Measurements from ENCODE around the gene IL4R.
"Not testable (repeated sequence)": the region's sequence is repeated elsewhere in the genome, so short reads cannot be mapped to it uniquely, and the experiment has no call there.

IL4R gene

GRCh38 chr16:27288313-27288712 lies 25.5 kb upstream of the IL4R start:
- not testable (repeated sequence) for DNase-seq (ENCODE audit: low spot score)

GRCh38 chr16:27289669-27290068 lies 24.1 kb upstream of the IL4R start:
- no peak for DNase-seq (ENCODE audit: low spot score)

- no peak for DNase-seq (ENCODE audit: low spot score)
These were observed 23.2 kb upstream of the IL4R start for GRCh38 chr16:27290562-27290961.

GRCh38 chr16:27291106-27291505 lies 22.7 kb upstream of the IL4R start:
- DNase-seq (ENCODE audit: low spot score) = no peak

- no peak for DNase-seq (ENCODE audit: low spot score)
These were observed 22.0 kb upstream of the IL4R start for GRCh38 chr16:27291722-27292240.

- no peak for DNase-seq (ENCODE audit: low spot score)
These were observed 20.4 kb upstream of the IL4R start for GRCh38 chr16:27293343-27293742.

- no peak for DNase-seq (ENCODE audit: low spot score)
These were observed 15.6 kb upstream of the IL4R start for GRCh38 chr16:27298132-27298531.

GRCh38 chr16:27301236-27301861 lies 12.4 kb upstream of the IL4R start:
- no peak for DNase-seq (ENCODE audit: low spot score)

- no peak for DNase-seq (ENCODE audit: low spot score)
These were observed 11.6 kb upstream of the IL4R start for GRCh38 chr16:27302126-27302525.

- DNase-seq (ENCODE audit: low spot score) = no peak
These were observed 10.3 kb upstream of the IL4R start for GRCh38 chr16:27303256-27304100.

- DNase-seq (ENCODE audit: low spot score) = no peak
These were observed 9.7 kb upstream of the IL4R start for GRCh38 chr16:27304102-27304501.

- no peak for DNase-seq (ENCODE audit: low spot score)
These were observed 8.7 kb upstream of the IL4R start for GRCh38 chr16:27304881-27305745.

GRCh38 chr16:27305839-27306442 lies 7.8 kb upstream of the IL4R start:
- DNase-seq (ENCODE audit: low spot score) = no peak

GRCh38 chr16:27308792-27309191 lies 5.0 kb upstream of the IL4R start:
- no peak for DNase-seq (ENCODE audit: low spot score)

- DNase-seq (ENCODE audit: low spot score) = no peak
These were observed 3.0 kb upstream of the IL4R start for GRCh38 chr16:27310576-27311447.

GRCh38 chr16:27311448-27311830 lies 2.3 kb upstream of the IL4R start:
- DNase-seq (ENCODE audit: low spot score) = peak; percentile 54

- DNase-seq (ENCODE audit: low spot score) = no peak
These were observed 1.9 kb upstream of the IL4R start for GRCh38 chr16:27311897-27312303.

GRCh38 chr16:27312580-27313421 lies 973 bp upstream of the IL4R start:
- DNase-seq (ENCODE audit: low spot score) = no peak

- DNase-seq (ENCODE audit: low spot score) = peak; percentile 82
These were observed 468 bp downstream of the IL4R start for GRCh38 chr16:27314161-27314723.

GRCh38 chr16:27314986-27315332 lies 1.2 kb downstream of the IL4R start:
- DNase-seq (ENCODE audit: low spot score) = no peak

Measured in RKO (cell line).